T-helper 1 cell treated with Interleukin-12 subunit alpha and Interleukin-12 subunit beta and Interleukin-4 antibody, amounts not matched to agents 30 ng/mL and 1 ng/mL, for 36 hours (primary cell): ENCODE data around the gene DOCK11. TPM values are rescaled to one million over a fixed set of nuclear protein-coding genes. Genes with fewer than 3 reads are reported as not detected.
"Not testable (repeated sequence)": the region's sequence is repeated elsewhere in the genome, so short reads cannot be mapped to it uniquely, and the experiment has no call there.

Experiments used
- intact Hi-C: fragments of 100-400 bp; cut with micrococcal nuclease; formaldehyde crosslinking; loops from one replicate; pipeline ENCODE4 v1.15.1; 2024
- total RNA-seq: library from RNA; stranded (reverse); gene quantifications from 2 replicates; pipeline ENCODE4 v1.2.3, GENCODE V29; 2022

Gene DOCK11
- total RNA-seq, 1 donor from 2014 or later = 61.8 TPM

DNA sequence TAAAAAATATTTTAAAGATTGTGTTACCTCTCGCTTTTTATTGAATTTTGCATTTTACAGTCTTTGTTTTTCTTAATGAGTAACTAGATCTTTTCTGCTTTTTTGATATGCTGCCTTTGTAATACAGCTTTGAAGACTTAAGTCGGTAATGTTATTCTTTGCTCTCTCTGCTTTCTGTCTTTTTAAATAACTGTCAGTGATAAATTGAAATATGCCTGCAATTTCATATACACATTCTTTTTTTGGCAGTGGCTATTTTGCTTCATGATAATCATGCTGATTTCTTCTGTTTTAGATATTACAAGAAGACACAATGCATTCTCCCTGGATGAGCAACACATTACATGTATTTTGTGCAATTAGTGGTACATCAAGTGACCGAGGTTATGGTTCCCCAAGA is 189.8 kb downstream of the DOCK11 start:
- intact Hi-C loops = no loop called here

DNA sequence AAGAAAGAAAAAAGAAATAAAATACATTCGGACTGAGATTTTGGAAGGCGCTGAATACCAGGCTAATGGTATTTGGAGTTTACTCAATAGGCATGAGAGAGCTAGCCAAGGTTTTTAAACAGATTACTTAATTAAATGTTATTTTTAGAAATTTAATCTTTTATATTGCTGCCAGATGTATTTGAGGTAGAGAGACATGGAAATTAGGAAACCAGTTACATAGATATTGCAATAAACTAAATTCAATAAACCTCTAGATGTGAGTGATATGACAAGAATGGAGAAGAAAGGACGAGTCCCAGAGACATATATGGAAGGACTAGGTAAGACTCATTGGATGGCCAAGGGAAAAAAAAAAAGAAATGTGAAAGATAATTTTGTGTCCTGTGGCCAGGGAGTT is 193.3 kb downstream of the DOCK11 start:
- intact Hi-C loops = no loop called here

DNA sequence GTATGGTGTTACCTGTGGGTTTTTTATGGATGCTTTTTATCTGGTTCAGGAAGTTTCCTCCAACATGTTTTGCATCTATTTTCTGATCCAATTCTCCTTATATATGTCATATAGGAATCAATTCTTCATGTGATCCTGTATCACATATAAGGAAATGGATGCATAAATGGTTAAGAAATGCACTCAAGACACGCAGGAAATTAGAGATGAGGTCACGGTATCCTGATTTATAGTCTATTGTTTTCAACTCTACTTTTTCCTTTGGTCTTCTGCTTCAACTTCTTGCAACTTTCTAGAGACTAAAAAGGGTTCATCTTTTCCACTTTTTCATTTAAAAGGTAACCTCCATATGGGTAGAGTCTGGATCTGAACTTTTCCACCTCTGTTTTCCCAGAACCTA is 198.2 kb downstream of the DOCK11 start:
- intact Hi-C loops = no loop called here

DNA sequence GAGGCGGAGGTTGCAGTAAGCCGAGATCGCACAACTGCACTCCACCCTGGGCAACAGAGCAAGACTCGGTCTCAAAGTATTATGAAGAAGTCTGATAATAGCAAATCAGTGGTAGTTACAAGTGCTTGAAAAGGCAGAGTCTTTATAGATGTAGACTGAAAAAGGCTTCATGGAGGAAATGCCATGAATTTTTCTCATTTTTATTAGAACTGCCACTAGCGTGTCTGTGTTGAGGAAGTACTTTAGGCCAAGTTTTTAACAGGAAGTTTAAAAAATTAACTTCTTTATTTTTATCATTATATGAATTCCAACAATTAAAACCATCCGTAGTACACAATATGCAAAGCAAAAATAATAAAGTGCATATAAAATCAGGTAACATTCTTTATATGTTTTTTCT is 199.0 kb downstream of the DOCK11 start:
- intact Hi-C loops = no loop called here

DNA sequence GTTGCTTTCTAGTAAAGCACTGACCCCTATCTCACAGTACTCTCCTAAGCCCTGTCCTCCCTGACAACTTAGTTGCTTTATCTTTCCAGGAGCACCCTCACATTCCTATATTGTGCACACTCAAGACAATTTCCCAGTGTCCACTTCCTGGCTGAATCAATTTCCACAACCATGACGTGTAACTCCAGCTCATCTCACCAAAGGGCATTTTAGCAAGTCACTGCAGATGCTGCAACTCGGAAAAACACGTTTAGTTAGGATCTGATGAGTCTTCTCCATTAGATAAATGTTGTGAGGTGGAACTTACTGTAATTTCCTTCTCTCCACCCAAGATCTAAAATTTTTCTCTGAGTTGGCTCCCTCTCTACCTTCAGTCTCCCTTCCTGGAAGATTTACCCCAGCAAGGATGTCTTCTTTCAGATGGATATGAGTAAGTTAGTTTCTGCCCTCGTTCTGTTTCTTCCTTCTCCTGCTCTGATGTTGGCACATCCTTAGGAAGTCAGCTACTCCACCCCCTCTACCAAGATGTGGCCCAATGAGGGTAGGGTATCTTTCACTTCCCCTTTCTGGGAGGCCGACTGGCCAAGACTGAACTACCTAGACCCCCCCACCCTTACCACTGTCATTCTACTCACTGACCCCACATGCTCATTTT is 203.0 kb downstream of the DOCK11 start:
- intact Hi-C loops = no loop called here

DNA sequence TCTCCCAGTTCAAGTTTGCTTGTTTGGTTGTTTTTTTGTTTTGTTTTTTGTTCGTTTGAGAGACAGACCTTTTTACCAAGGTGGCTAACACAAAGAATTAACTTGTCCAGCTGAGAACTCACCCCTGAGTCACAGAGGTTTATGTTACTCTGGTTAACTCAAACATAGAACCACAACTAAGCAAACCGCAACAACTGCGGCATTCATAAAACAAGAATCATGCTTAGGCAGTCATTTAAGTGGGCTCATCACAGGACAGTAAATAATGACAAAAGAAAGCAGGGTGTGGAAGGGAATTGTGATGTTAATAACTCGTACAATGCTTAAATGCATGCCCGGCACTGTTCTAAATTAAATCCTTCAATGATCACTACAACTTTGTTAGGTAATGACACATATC is 207.1 kb downstream of the DOCK11 start:
- intact Hi-C loops = no loop called here

DNA sequence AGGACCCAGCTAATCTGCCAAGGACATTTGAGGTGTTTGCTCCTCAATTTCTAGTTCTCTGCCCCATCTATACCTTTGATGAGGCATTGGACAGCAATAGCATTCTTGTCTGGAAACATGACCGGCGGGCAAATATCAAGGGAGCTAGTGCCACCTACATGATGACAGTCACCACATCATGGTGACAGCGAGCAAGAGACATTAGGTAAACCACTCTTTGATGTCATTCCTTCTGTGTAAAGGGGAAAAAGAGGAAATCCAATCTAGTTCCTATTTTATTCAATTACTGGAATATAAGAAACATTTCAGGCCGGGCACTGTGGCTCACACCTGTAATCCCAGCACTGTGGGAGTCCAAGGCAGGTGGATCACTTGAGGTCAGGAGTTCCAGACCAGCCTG is 211.1 kb downstream of the DOCK11 start:
- intact Hi-C loops = no loop called here

DNA sequence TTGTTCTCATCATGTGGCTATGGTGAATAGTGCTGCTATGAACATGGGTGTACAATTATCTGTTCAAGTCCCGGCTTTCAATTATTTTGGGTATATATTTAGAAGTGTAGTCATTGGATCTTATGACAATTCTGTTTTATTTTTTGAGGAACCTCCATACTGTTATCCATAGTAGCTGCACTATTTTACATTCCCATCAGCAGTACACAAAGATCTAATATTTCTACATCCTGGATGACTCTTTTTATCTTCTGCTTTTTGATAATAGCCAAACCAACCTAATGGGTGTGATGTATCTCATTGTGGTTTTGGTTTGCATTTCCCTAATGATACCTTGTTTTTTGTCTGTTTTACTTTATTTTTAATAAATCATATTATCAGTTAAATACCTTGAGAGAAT is 218.9 kb downstream of the DOCK11 start:
- intact Hi-C loops = no loop called here

DNA sequence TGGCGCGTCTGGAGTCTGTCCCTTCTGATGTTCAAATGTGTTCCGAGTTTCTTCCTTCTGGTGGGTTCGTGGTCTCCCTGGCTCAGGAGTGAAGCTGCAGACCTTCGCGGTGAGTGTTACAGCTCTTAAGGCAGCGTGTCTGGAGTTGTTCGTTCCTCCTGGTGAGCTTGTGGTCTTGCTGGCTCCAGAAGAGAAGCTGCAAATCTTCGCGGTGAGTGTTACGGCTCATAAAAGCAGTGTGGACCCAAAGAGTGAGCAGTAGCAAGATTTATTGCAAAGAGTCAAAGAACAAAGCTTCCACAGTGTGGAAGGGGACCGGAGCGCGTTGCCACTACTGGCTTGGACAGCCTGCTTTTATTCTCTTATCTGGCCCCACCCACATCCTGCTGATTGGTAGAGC is 220.3 kb downstream of the DOCK11 start:
- intact Hi-C loops = not testable (repeated sequence)

DNA sequence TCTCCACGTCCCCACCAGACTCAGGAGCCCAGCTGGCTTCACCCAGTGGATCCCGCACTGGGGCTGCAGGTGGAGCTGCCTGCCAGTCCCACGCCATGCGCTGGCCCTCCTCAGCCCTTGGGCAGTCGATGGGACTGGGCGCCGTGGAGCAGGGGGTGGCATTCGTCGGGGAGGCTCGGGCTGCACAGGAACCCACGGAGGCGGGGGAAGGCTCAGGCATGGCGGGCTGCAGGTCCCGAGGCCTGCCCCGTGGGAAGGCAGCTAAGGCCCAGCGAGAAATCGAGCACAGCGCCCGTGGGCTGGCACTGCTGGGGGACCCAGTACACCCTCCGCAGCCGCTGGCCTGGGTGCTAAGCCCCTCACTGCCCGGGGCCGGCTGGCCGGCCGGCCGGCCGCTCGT is 221.2 kb downstream of the DOCK11 start:
- intact Hi-C loops = not testable (repeated sequence)

DNA sequence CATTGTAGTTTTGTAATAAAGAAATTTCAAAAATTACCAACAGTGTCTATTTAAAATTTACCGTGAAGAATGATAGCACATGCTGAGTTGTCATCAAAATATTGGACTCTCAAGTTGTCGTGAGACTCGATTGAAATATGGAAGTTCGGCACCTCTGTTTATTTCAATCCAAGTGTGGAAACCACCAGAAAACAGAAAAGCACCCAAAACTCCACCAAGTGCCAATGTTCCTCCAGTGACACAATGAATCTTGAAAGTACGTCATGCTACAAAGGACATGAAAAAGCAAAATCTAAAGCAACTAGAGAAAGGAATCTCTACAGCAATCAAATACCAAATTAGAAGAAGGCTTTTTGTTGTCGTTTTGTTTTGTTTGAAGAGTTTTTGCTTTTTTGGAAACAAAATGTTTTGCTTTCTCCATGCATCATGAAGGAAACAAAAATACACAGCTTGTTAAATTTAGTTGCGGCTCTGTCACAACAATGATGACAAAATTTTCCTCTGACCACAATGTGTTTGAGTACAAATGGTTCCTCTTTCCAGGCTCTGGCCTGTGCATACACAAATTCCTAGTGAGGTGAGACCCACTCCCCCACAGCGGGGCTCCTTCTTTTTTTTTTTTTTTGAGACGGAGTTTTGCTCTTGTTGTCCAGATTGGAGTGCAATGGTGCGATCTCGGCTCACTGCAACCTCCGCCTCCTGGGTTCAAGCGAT is 222.2 kb downstream of the DOCK11 start:
- intact Hi-C loops = no loop called here

DNA sequence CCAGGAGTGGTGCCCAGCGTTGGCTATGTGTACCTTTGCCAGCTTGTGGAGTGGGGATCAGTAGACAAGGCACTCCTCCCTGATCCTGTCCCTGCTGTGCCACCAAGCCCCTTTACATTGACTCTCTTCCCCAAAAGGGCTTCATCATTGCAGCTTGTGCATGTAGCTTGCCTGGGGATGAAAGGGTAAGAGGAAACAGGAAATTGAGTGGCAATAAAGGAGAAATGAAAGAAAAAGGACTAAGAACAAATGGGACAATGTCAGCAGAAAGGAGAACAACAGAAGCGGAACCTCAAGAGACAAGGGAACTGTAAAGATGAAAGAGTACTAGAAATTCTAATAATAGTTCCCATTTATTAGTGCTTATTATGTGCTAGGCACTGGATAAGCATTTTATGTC is 223.1 kb downstream of the DOCK11 start:
- intact Hi-C loops = no loop called here

DNA sequence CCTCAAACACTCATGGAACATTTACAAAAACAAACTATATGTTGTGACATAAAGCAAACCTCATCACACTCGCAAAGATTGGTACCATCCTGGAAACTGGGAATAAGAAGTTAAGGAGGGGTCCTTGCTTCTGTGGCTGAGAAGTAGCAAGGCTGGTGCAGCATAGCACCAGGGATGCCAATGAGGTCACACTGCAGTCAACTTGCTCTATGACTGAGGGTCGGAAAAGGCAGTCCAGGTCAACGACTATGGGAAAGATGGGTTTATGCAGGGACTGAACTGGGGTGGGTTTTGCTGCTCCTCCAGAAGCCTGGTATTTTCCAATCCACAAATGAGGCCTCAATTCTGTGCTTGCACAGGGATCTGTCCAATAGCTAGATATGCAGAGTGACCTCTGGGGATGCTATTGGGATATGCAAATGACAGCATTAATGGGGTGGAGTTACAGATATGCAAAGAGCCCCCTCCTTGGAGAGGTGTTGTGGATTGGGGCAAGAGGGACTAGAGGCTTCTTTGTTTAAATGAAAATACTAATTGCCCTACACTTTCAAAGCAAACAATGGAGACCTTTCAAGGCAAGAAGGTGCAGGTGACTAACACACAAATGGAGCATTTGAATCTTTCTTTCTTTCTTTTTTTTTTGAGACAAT is 224.6 kb downstream of the DOCK11 start:
- intact Hi-C loops = no loop called here

DNA sequence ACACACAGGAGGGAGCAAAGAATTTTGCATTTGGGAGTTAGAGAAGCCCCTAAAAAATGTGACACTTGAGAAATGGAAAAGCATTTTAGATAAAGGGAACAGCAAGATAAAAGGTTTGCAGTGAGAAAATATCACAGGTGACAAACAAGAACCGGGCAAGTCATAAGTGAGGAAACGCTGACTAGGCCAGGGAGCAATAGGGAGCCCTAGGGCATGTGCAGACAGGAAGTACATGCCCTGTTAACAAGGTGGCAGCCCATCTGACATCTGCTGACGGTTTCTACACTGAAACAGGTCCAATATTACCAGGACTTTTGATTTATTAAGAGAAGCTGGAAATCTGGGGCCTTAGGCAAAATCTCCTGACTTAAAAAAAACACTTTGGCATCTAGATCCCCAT is 227.8 kb downstream of the DOCK11 start:
- intact Hi-C loops = no loop called here

DNA sequence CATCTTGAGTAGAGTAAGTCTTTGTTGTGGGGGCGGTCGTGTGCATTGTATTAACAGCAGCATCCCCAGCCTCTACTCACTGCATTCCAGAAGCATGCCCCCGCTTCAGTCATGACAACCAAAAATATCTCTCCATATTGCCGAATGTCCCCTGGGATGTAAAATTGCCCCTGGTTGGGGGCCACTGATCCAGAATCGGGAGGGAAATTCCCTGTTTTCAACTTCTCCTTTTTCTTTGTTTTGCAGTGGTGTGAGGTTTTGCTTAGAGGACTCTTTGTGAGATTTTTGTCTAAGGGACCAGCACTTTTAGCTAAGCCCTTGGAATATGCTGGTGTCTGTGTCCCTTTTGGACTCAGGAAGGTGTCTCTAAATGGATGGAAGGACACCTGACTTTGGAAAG is 228.8 kb downstream of the DOCK11 start:
- intact Hi-C loops = no loop called here

DNA sequence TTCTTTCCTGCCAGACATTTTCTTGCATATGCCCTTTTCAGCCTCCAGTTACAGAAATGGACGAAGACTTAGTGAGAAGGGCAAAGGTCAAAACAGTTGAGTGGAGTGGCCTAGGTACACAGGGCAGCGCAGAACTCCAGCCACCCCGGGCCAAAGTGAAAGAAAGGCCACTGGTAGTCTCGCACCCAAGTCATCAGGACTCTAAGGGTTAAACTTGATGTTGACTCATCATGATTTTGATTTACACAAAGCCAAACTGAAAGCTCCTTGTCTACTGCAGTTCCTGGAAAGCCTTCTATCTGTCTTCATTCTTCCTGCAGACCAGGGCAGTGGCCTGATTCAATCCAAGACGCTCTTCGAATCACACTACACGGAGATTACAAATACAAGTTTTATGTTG is 229.2 kb downstream of the DOCK11 start:
- intact Hi-C loops = no loop called here

DNA sequence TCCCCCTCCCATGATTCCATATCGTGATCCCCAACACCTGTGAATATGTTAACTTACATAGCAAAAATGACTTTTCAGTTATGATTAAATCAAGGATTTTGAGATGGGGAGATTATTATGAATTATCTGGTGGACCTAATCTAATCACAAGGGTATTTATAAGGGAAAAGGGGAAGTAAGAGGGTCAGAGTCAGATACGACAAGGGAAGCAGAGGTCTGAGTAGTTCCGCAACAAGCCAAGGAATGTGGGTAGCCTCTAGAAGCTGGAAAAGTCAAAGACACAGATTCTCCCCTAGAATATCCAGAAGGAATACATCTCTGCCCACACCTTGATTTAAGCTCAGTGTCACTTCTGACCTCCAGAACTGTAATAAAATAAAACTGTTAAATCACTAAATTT is 230.8 kb downstream of the DOCK11 start:
- intact Hi-C loops = no loop called here

DNA sequence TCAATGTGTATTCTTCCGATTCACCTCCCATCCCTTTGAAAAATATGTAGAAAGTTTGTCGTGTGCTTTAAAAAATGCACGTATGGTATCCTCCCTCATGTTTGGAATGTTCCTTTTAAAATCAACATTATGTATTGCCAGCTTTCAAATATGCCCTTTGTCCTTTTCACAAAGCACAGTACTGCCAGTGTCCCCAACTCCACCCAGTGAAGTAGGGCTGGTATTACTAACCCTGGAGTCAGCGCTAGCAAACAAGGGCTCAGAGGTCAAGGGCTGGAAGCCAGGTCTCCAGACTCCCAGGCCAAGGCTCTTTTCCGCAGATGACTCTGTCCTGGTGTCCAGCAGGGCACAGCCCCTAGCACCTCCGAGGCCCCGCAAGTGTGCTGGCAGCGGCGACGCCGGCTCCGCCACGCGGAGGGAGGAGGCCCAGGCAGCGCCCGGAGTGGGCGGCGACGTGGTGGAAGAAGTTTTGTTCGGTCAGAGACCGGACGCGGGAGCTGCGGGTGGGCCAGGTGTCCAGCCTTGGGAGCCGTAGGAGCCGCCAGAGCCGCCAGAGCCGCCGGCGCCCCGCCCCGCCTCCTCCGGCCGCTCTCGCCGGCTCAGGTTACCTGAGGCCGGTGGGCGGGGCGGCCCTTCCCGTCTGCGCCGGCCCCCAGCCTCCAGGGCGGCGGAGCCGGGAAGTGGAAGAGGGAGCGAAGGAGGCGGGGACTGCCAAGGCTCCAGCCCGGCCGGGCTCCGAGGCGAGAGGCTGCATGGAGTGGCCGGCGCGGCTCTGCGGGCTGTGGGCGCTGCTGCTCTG is 231.5 kb downstream of the DOCK11 start, which contains the start of gene IL13RA1:
Gene IL13RA1 (plus strand): TSS at position 720 of the 799 bp plus-strand sequence. CDS start 33 bp downstream, at position 753.
- intact Hi-C loops = no loop called here

DNA sequence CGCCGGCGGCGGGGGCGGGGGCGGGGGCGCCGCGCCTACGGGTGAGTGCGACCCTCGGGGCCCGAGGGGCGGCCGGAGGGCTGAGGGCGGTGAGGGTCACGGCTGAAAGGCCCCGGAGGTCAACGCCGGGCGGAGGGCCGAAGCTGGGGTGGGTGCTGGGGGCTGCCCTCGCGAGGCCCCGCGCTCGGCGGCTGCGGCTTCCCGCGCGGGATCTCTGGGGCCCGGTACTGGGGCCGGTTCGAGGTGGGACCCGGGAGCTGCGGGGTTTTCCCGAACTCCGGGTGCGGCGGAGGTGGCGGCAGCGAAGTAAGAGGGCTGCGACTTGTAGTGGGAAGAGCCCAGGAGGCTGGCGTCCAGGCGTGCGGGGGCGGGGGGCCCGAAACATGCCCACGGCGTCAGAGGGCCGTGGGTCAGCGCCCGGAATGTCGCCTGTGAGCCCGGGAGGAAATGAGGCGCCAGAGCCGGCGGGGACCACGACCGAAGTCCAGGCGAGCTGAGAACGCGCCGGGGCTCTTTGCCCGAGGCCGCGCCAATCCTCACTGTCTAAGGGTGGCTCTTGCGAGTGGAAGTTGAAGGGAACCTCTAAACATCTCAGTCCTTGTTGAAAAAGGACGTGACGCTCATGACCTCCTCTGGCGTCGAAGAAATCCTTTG is 232.2 kb downstream of the DOCK11 start:
- intact Hi-C loops = no loop called here

DNA sequence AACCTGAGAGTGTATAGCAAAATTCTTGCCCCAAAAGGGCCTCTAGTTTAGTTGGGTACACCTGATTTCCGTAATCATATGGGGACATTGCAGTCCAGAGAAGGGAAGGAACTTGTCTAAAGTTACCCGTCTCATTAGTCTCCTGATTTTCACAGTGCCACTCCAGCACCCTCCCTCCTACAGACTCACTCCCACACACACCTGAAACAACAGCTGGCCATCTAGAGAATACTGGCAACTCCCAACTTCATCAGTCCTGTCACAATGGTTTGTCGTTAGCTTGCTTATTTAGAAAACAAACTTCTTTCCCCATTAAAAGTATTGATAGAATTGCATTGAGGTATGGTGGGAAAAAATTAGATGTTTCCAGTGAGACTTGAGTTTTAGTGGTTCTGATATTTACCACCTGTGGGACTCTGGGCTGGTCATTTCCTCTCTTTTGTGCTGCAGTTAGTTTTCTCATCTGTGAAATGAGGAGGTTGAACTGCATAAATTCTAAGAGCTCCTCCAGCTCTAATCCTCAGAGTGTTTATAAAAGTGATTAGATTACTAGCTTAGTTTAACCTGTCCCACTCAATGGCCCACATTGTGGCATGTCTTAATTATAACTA is 233.5 kb downstream of the DOCK11 start:
- intact Hi-C loops = loop anchor here (1.0 kb wide), 1 partner anchor 43 kb away; no protein-coding TSS in a partner anchor
